Measurements from ENCODE around the gene USH1C.

- no peak for TF ChIP-seq CTCF (IDR thresholded peaks at IDR 0.05 in 2 of 3, conservative IDR thresholded peaks at IDR 0.05 in 1 of 3; ENCODE audit: insufficient read depth in 2 of 3, low read depth in 1 of 3, low read length in 3 of 3)
- no peak for TF ChIP-seq RCOR1 (IDR thresholded peaks at IDR 0.05; ENCODE audit: borderline replicate concordance in 1 of 2, low read depth in 2 of 2, low read length in 2 of 2)
- no peak for TF ChIP-seq CREB1 (IDR thresholded peaks at IDR 0.05)
- no peak for TF ChIP-seq CREB1 (CRISPR knock-in tag; IDR thresholded peaks at IDR 0.05)
- no peak for TF ChIP-seq MAFK (IDR thresholded peaks at IDR 0.05; ENCODE audit: low read length)
- TF ChIP-seq POLR2AphosphoS5 (IDR thresholded peaks at IDR 0.05; ENCODE audit: control insufficient read depth, insufficient read depth, low read depth, low read length): no peak
Measured at GRCh38 chr11:17490232-17490631, 54.0 kb downstream of the USH1C start.
